Activated naive CD4-positive, alpha-beta T cell treated with anti-CD3 and anti-CD28 coated beads, Interleukin-2, amount 10 ng/mL, durations not matched to agents 7 days and 5 days (primary cell): Measurements from ENCODE around the gene GALNT18.

Experiments
- CTCF ChIA-PET: fragments of 350-600 bp; sonication (Branson Sonifier 250); formaldehyde crosslinking; loops from one replicate; lab custom pipeline; 2021; ENCODE audit warnings: antibody characterized with exemption; lab: Charles Lee
- DNase-seq: peaks from one replicate; pipeline ENCODE4 v3.0.0-alpha.2; 2020
- H3K27ac Mint-ChIP-seq: one replicate; pipeline ENCODE4 v1.8.0; 2021; ENCODE audit warnings: mild to moderate bottlenecking, moderate library complexity, mixed read lengths
- H3K27me3 Mint-ChIP-seq: one replicate; pipeline ENCODE4 v1.8.0; 2021; ENCODE audit warnings: mild to moderate bottlenecking, mixed read lengths
- H3K36me3 Mint-ChIP-seq: one replicate; pipeline ENCODE4 v1.8.0; 2021; ENCODE audit warnings: mixed read lengths
- H3K4me1 Mint-ChIP-seq: one replicate; pipeline ENCODE4 v1.8.0; 2021; ENCODE audit warnings: mixed read lengths
- H3K4me3 Mint-ChIP-seq: one replicate; pipeline ENCODE4 v1.8.0; 2021; ENCODE audit warnings: mild to moderate bottlenecking, moderate library complexity, mixed read lengths
- H3K9me3 Mint-ChIP-seq: one replicate; pipeline ENCODE4 v1.8.0; 2021; ENCODE audit warnings: mixed read lengths

GALNT18 gene

DNA sequence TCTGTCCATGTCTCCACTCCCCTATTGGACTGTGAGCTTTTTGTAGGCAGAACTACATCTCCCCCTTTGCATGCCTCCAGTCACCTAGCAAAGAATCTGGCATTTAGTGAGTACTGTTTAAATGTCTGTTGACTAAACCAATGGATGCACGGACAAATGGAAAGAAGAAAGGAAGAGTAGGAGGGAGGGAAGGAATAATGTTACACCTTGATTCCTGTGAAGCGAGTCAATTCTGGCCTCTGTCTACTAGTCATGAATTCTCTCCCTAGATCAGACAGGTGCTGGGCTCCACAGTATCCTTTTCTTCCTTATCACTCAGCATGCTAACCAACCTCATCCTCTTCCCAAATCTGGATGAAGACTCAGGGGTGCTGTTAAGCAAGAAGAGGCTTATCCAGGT lies 33.6 kb downstream of the GALNT18 start:
- no peaks in the 10 kb centered on the region for H3K36me3 Mint-ChIP-seq
- no peak overlapping the region for H3K27ac Mint-ChIP-seq

DNA sequence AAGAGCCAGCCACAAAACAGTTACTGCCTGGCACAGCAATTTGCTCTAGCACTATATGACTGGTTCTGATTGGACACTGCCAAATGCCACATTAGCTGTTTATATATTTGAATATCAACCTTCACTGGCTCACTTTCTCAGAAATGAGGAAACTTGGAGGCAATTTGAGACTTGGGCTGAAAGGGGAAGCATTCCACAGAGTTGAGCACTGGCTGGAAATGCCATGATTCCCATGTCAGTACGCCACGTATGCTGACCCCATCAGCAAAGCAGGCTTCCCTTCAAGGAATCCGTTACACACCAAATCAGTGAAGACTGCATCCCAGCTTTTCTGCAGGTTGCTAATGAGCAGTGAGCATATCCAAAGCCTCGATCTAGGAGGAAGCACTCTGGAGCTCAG lies 34.7 kb downstream of the GALNT18 start:
- no peak overlapping the region for H3K27ac Mint-ChIP-seq
- H3K27me3 Mint-ChIP-seq = peaks cover 7% of the 10 kb centered on the region
- CTCF ChIA-PET = no interaction called here
- no peak for DNase-seq
- no peaks in the 10 kb centered on the region for H3K36me3 Mint-ChIP-seq
- no peaks in the 10 kb centered on the region for H3K9me3 Mint-ChIP-seq
- no peak overlapping the region for H3K4me3 Mint-ChIP-seq
- no peaks in the 10 kb centered on the region for H3K4me1 Mint-ChIP-seq

More for the DNA sequence above, 33.6 kb downstream of the GALNT18 start:
- no peak for DNase-seq
- H3K4me1 Mint-ChIP-seq = no peaks in the 10 kb centered on the region
- H3K27me3 Mint-ChIP-seq = peaks cover 4% of the 10 kb centered on the region
- H3K9me3 Mint-ChIP-seq = no peaks in the 10 kb centered on the region
- CTCF ChIA-PET = no interaction called here
- no peak overlapping the region for H3K4me3 Mint-ChIP-seq

DNA sequence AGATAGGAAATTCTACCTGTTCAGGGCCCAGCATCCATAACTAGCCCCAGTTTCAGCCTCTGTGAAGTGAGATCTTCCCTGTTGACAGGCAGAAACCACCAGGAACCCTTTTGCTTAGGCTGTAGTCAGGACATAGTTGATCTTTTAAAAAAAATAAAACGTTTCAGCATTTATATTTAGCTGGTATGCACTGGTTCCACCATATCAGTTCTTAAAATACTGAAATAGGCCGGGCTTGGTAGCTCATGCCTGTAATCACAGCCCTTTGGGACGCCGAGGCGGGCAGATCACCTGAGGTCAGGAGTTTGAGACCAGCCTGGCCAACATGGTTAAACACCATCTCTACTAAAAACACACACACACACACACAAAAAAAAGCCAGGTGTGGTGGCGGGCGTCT lies 35.3 kb downstream of the GALNT18 start:
- Mint-ChIP-seq H3K4me1 (no peaks in the 10 kb centered on the region), H3K36me3 (no peaks in the 10 kb centered on the region), H3K9me3 (no peaks in the 10 kb centered on the region), H3K4me3 (no peak overlapping the region), H3K27ac (no peak overlapping the region), H3K27me3 (peaks cover 9% of the 10 kb centered on the region)
- DNase-seq = no peak
- CTCF ChIA-PET = no interaction called here

DNA sequence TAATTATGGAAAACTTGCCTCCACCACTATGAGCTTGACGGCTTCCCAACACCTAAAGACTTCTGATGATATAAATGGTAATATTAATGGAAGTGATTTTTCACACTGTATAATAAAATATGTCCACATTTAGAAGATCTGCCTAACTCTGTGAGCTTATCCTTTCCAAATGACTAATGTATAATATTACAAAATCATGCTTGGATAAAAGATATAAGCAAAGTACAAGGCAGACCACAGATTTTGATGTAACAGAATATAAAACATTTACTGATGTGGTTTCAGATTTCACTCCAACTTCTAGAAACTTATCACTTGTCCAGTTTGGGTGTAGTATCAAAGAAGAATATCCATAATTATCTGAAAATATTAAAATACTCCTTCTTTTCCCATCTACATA lies 36.9 kb downstream of the GALNT18 start:
- Mint-ChIP-seq H3K9me3 (no peaks in the 10 kb centered on the region), H3K4me3 (no peak overlapping the region), H3K27ac (no peak overlapping the region), H3K27me3 (peaks cover 12% of the 10 kb centered on the region), H3K4me1 (no peaks in the 10 kb centered on the region), H3K36me3 (no peaks in the 10 kb centered on the region)
- no peak for DNase-seq
- CTCF ChIA-PET = no interaction called here

DNA sequence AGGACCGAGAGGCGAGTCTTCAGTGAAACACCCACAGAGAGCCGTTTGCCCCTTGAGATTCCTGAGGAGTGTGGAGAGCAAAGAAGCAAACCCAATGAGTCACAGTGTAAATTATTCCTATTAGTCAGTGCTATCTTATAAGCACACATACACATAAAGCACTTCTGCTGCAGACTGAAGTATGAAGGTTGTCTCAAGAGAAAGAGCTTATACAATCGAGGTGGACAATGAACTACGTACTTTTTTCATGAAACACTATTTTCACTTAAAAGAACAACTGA lies 37.3 kb downstream of the GALNT18 start:
- H3K27ac Mint-ChIP-seq = no peak overlapping the region
- H3K4me1 Mint-ChIP-seq = no peaks in the 10 kb centered on the region
- no peaks in the 10 kb centered on the region for H3K9me3 Mint-ChIP-seq
- no peak for DNase-seq
- no peak overlapping the region for H3K4me3 Mint-ChIP-seq
- H3K36me3 Mint-ChIP-seq = no peaks in the 10 kb centered on the region
- CTCF ChIA-PET = no interaction called here
- peaks cover 12% of the 10 kb centered on the region for H3K27me3 Mint-ChIP-seq

DNA sequence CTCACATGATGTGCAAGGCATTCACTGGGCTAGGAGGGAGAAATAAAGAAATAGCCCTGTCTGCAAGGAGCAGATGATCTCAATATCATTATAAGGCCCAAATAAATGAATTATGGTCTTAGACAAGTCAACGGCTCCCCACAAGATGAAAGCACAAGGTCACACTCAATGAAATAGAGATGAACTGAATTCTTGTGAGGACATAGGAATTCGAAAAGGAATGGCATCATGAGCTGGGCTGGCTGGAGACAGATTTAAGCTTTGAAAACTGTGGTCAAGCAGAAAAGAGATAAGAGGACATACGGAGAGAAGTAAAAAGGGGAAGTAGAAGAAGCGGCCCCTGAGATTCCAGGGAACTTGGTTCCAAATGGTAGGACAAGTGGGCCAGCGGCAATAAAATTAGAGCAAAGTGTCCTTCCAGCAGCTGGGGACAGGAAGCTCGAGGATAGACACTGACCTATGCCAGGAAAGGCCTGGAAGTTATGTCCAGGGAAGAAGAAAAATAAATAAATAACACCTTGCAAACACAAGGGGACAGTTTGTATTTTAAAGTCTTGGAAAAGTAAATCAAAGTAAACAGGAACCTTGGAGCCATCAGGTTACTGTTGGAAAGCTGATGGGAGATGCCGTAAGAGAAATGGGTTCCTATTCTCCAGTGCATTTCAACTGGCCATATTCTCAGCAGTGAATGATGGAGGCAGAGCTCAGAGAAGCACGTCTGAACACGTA lies 37.8 kb downstream of the GALNT18 start:
- DNase-seq = no peak
- Mint-ChIP-seq H3K27me3 (peaks cover 12% of the 10 kb centered on the region), H3K4me3 (no peak overlapping the region), H3K4me1 (no peaks in the 10 kb centered on the region), H3K9me3 (no peaks in the 10 kb centered on the region), H3K27ac (no peak overlapping the region), H3K36me3 (no peaks in the 10 kb centered on the region)
- CTCF ChIA-PET = no interaction called here

DNA sequence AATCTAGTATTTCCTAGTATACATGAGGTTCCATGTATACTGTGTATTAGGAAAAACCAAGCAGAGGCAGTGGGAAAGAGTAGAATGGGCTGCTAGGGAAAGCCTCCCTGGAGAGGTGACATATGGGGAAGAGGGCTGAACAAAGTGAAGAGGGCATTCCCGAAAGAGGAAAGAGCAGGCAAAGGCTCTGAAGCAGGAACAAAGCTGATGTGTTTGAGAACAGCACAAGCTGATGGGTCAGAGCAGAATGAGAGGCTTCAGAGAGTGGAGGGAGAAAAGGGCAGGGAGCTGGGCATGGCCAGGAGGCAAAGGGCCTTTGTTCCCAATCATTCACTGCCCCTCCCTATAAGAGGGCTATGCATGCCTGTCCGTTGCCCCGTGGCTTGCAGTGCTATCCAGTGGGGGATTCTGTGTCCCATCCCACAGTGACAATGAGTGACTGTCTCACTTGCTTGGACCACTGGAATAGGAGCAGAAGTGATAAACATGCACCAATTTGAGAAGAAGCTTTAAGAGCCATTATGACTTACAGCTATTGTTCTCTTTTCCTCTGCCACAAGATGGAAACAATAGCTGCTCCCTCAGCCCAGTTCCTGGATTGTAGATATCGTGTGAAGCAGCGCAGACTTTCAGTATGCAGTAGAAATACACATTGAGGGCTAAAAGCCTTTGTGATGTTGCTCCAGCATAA lies 39.6 kb downstream of the GALNT18 start:
- Mint-ChIP-seq H3K4me1 (no peaks in the 10 kb centered on the region), H3K4me3 (no peak overlapping the region), H3K9me3 (no peaks in the 10 kb centered on the region), H3K27ac (no peak overlapping the region), H3K27me3 (peaks cover 11% of the 10 kb centered on the region), H3K36me3 (no peaks in the 10 kb centered on the region)
- DNase-seq = no peak
- CTCF ChIA-PET = no interaction called here

DNA sequence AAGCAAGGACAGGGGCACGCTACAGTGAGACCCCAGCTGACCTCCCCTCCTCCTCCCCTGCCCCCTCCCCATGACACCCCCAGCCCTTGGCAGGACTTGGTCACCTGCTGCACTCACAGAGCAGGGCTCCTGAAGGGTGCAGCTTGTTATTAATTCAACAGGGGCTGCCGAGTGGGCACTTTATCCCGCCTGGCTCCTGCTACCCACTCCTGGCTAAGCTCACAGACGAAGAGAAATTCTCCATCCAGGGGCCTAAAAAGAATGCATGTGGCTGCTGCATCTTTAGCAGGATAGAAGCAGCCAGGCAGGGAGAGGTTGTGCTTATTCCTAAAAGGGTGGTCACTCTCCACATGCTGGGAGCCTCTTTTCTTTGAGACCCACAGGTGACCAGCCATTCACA lies 40.3 kb downstream of the GALNT18 start:
- Mint-ChIP-seq H3K27me3 (peaks cover 8% of the 10 kb centered on the region), H3K4me3 (no peak overlapping the region)

DNA sequence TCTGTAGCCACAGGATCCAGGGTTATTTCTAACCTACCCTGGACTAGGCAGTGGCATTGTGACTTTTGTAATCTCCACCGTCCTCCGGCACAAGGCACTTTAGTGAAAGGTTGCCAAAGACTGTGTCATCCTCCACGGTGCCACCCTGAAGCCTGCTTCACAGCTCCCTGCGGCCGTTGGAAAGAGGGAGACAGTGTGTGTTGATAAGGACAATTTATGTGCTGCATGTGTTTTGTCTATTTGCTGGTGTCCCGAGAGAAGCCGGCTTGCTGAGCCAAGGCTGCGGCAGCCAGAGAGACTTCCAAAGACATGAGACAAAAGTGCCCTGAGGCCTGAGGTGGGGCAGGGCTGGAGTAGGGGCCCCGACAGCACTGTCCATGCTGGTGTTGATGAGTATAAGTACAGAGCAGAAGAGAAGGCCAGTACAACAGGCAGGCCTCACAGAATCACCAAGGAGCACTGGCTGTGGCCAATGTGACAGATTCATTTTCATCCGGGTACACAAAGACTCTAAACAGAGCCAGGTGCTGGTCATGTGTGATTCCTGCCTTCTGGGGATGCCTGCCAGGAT lies 40.9 kb downstream of the GALNT18 start:
- Mint-ChIP-seq H3K9me3 (no peaks in the 10 kb centered on the region), H3K4me1 (no peaks in the 10 kb centered on the region), H3K27ac (no peak overlapping the region), H3K36me3 (no peaks in the 10 kb centered on the region), H3K27me3 (peaks cover 8% of the 10 kb centered on the region), H3K4me3 (no peak overlapping the region)
- DNase-seq = no peak
- CTCF ChIA-PET = no interaction called here

More for the DNA sequence above, 40.3 kb downstream of the GALNT18 start:
- H3K36me3 Mint-ChIP-seq = no peaks in the 10 kb centered on the region
- CTCF ChIA-PET = no interaction called here
- H3K27ac Mint-ChIP-seq = no peak overlapping the region
- no peaks in the 10 kb centered on the region for H3K9me3 Mint-ChIP-seq
- no peaks in the 10 kb centered on the region for H3K4me1 Mint-ChIP-seq
- DNase-seq = no peak

DNA sequence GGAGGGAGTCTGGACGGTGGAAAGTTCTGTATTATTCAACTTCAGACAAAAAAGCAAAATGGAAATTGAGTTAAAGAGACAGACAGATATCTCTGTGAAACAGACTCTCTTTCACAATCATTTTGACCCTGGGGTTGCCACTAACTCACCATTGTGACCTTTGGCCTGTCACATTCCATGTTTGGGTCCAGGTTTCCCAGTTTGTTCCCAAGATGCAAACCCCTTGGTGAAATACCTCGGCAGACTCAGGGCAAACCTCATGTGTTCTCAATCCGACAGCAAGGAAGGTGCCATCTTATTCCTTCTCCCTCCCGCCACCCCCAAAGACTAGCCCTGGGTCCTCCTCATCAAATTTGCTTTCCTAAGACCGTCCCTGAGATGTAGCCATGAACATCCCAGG lies 41.8 kb downstream of the GALNT18 start:
- Mint-ChIP-seq H3K9me3 (no peaks in the 10 kb centered on the region), H3K4me3 (no peak overlapping the region), H3K36me3 (no peaks in the 10 kb centered on the region), H3K27me3 (peaks cover 8% of the 10 kb centered on the region), H3K27ac (no peak overlapping the region), H3K4me1 (no peaks in the 10 kb centered on the region)
- CTCF ChIA-PET = no interaction called here
- DNase-seq = no peak

DNA sequence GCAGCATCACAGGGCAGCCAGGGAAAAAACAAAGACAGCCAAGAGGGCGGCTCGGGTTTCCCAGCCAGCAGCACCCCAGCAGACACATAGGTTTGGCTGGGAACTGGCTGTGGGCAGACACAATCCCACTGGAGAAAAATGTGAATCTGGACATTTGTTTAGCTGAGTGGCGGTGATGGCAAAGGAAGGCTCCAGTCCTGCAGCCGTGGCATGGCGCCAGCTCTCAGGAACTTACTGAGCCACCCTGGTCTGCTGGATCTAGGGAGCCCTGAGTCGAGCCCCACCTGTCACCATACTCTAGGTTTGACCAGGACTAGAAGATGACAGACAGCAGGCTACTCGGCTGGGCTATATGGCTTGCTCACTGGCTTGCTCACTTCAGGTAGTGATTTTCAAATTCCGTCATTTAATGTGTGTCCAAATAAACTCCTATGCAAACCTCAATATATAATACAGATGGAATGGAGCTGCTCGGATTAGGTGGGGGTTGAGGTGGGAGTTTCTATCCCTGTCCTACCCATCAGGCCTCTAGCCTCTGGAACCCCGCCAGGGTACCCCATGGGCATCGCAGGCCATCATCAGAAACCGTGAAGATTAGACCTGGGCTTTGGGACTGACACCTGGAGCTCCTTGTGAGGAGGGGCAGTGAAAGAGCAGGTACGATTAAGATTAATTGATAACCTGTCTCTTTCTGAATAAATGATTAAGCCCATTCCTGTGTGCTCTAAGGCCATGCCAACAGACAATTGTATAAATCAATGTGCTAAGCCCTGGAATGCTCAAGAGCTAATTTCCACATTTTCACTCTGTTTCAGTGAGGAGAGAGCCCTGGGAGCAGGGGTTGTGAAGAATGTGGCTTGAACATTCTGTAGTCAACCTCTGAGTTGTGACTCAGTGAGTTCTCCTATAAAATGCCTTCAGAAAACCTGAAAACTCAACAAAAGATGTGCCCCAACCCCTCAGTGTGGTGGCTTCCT lies 42.5 kb downstream of the GALNT18 start:
- CTCF ChIA-PET = interaction anchor here (0.6 kb wide), 1 partner anchor 142 kb away, joined by 3 read pairs; no protein-coding TSS in a partner anchor
- no peak for DNase-seq
- Mint-ChIP-seq H3K4me1 (no peaks in the 10 kb centered on the region), H3K9me3 (no peaks in the 10 kb centered on the region), H3K27ac (no peak overlapping the region), H3K4me3 (no peak overlapping the region), H3K36me3 (no peaks in the 10 kb centered on the region), H3K27me3 (peaks cover 8% of the 10 kb centered on the region)

DNA sequence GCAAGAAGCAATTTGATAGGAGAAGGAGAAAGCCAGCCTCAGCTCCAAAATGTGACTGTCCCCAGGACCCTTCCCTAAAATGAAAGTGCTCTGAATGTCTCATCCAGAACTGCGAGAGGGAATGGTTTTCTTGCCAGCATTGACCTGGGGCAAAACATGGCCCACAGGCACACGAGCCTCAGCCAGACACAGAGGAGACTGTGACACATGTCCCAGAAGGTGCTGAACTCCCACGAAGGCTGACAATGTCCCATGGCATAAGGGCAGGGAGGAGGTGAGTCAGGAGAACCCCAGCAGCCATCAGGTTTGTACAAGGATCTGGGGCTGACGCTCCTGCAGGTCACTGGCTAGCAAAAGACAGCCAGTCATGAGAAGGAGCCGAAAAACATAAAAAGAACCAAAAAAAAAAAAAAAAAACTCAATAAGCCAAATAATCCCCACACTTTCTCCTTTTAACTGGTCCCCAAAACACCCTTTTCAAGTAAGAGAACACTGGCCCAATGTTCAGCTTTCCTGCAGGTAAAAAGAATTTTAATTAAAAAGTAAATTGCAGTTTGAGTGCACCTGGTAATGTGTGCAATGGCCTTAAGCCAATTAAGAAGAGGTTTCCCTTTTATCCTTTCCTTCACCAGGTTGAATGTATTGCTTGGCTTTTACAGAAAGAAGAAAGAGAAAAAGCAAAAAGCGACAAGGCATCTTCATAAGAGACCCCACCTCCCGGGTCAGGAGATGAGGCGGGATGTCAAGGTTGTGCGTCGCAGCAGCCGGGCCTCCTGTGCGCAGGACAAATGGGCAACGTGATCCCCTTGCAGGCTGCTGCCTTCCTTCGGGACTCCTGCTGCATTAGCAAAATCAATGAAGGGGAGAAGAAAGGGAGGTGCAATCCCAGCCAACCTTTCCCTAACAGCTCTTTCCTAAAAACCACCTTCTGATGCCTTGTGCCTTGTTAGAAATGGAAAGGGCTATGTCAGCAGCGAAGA lies 43.6 kb downstream of the GALNT18 start:
- Mint-ChIP-seq H3K36me3 (no peaks in the 10 kb centered on the region), H3K4me3 (no peak overlapping the region), H3K27ac (no peak overlapping the region), H3K4me1 (no peaks in the 10 kb centered on the region), H3K9me3 (no peaks in the 10 kb centered on the region), H3K27me3 (peaks cover 8% of the 10 kb centered on the region)
- CTCF ChIA-PET = no interaction called here
- no peak for DNase-seq

DNA sequence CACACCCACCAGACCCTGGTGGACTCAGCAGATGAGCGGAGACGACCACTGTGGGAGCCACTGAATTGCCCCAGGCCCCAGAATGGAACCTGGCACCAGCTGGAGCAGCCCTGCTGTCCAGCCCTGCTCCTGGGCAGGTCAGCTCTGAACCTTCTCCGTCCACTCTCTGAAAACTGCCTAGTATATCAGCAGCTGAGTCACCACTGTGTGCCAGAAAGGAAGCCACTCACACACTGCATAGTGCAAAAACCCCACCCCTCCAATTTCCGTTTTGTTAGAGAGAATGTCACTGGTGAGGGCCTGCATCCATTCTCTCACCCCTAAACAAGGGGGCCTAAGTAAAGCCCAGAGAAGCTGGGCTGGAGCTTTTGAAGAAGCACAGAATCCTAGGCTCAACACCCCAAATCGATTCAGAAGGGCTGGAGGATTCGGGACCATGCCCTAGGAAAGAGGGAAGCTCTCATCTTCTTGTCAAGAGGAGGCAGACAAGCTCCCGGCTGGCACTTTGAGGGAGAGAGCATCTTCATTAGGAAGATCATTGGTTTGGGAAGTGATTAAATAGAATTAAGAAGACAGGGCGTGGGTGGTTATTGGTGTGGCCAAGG lies 44.5 kb downstream of the GALNT18 start:
- peaks cover 8% of the 10 kb centered on the region for H3K27me3 Mint-ChIP-seq
- H3K36me3 Mint-ChIP-seq = no peaks in the 10 kb centered on the region
- H3K9me3 Mint-ChIP-seq = no peaks in the 10 kb centered on the region
- H3K4me3 Mint-ChIP-seq = no peak overlapping the region
- CTCF ChIA-PET = no interaction called here
- DNase-seq = no peak
- H3K27ac Mint-ChIP-seq = no peak overlapping the region
- no peaks in the 10 kb centered on the region for H3K4me1 Mint-ChIP-seq
